Measurements from ENCODE around the gene ZNF574.

- TF ChIP-seq POLR2AphosphoS5 (IDR thresholded peaks at IDR 0.05; ENCODE audit: low read depth, low read length): no peak
- TF ChIP-seq, protein P1, sequence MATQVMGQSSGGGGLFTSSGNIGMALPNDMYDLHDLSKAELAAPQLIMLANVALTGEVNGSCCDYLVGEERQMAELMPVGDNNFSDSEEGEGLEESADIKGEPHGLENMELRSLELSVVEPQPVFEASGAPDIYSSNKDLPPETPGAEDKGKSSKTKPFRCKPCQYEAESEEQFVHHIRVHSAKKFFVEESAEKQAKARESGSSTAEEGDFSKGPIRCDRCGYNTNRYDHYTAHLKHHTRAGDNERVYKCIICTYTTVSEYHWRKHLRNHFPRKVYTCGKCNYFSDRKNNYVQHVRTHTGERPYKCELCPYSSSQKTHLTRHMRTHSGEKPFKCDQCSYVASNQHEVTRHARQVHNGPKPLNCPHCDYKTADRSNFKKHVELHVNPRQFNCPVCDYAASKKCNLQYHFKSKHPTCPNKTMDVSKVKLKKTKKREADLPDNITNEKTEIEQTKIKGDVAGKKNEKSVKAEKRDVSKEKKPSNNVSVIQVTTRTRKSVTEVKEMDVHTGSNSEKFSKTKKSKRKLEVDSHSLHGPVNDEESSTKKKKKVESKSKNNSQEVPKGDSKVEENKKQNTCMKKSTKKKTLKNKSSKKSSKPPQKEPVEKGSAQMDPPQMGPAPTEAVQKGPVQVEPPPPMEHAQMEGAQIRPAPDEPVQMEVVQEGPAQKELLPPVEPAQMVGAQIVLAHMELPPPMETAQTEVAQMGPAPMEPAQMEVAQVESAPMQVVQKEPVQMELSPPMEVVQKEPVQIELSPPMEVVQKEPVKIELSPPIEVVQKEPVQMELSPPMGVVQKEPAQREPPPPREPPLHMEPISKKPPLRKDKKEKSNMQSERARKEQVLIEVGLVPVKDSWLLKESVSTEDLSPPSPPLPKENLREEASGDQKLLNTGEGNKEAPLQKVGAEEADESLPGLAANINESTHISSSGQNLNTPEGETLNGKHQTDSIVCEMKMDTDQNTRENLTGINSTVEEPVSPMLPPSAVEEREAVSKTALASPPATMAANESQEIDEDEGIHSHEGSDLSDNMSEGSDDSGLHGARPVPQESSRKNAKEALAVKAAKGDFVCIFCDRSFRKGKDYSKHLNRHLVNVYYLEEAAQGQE (IDR thresholded peaks at IDR 0.05; ENCODE audit: insufficient read depth in 1 of 2, low read depth in 2 of 2, low read length in 2 of 2): no peak
Observed at GRCh38 chr19:42116308-42117075, 40.5 kb downstream of the ZNF574 start.
